SK-N-SH (cell line): ENCODE data around the gene OSBPL10. TPM values are rescaled to one million over a fixed set of nuclear protein-coding genes. Genes with fewer than 3 reads are reported as not detected.

Experiments
- CTCF ChIA-PET: fragments of 300-600, 350-600 bp; formaldehyde crosslinking; extraction: SDS; loops from one replicate; lab custom pipeline; 2021; lab: Yijun Ruan, JAX
- POLR2A ChIA-PET: fragments of 350-600 bp; sonication (Branson Sonifier 250); formaldehyde crosslinking; extraction: SDS; loops from one replicate; lab custom pipeline; 2020; ENCODE audit warnings: antibody characterized with exemption, inconsistent platforms; lab: Yijun Ruan, JAX
- DNase-seq: peaks from one replicate; pipeline ENCODE4 v3.0.0; 2012
- H2AFZ ChIP-seq: fragments of 200-600 bp; sonication (generic); 2 replicates; pipeline ENCODE4 v1.8.1; 2016; ENCODE audit warnings: antibody characterized with exemption, mild to moderate bottlenecking, low read depth
- H3F3A ChIP-seq: fragments of 200-600 bp; sonication (generic); replicated peaks from 2 replicates; pipeline ENCODE3; 2016; ENCODE audit warnings: antibody characterized with exemption, mild to moderate bottlenecking; ENCODE audit not compliant: insufficient read depth
- H3K27ac ChIP-seq, 2 experiments: fragments of 200-500 bp in 1 of 2; fragments of 200-600 bp in 1 of 2; sonication (Bioruptor generic) in 1 of 2; sonication (generic), shearing (Covaris generic) in 1 of 2; 2 replicates each; pipeline versions ENCODE4 v1.5.1 to v1.6.1; 2014 to 2016; ENCODE audit warnings: low read depth in 2 of 2, inconsistent platforms in 1 of 2, low read length in 1 of 2, mild to moderate bottlenecking in 1 of 2, mixed read lengths in 1 of 2
- H3K27me3 ChIP-seq: fragments of 200-600 bp; sonication (generic), shearing (Covaris generic); 2 replicates; pipeline ENCODE4 v1.6.1; 2016; ENCODE audit warnings: mixed run types; ENCODE audit not compliant: insufficient read depth
- H3K36me3 ChIP-seq, 2 experiments: fragments of 200-500 bp in 1 of 2; fragments of 200-600 bp in 1 of 2; sonication (Bioruptor generic) in 1 of 2; sonication (generic) in 1 of 2; replicated peaks in 1 of 2; 2 replicates each; pipeline versions ENCODE3 to v1.5.1; 2014 to 2016; ENCODE audit warnings: low read length in 1 of 2, mild to moderate bottlenecking in 1 of 2; ENCODE audit not compliant: insufficient read depth in 2 of 2, control insufficient read depth in 1 of 2
- H3K4me1 ChIP-seq, 2 experiments: fragments of 200-500 bp in 1 of 2; fragments of 200-600 bp in 1 of 2; sonication (Bioruptor generic) in 1 of 2; sonication (generic), shearing (Covaris generic) in 1 of 2; 2 replicates each; pipeline versions ENCODE4 v1.5.1 to v1.6.1; 2014 to 2016; ENCODE audit warnings: low read depth in 1 of 2, low read length in 1 of 2, mixed run types in 1 of 2; ENCODE audit not compliant: insufficient read depth in 2 of 2, control insufficient read depth in 1 of 2
- H3K4me2 ChIP-seq: fragments of 200-600 bp; sonication (generic), shearing (Covaris generic); 2 replicates; pipeline ENCODE4 v1.6.1; 2017; ENCODE audit warnings: mixed run types
- H3K4me3 ChIP-seq, 2 experiments: fragments of 200-500 bp in 1 of 2; fragments of 200-600 bp in 1 of 2; sonication (Bioruptor generic) in 1 of 2; sonication (generic), shearing (Covaris generic) in 1 of 2; 2 replicates each; pipeline versions ENCODE4 v1.5.1 to v1.8.1; 2014 to 2016; ENCODE audit warnings: low read depth in 2 of 2, inconsistent platforms in 1 of 2, low read length in 1 of 2, mild to moderate bottlenecking in 1 of 2, mixed read lengths in 1 of 2, moderate library complexity in 1 of 2
- H3K79me2 ChIP-seq: fragments of 200-600 bp; sonication (generic); 2 replicates; pipeline ENCODE4 v1.8.1; 2017; ENCODE audit warnings: mild to moderate bottlenecking; ENCODE audit not compliant: insufficient read depth
- H3K9ac ChIP-seq: fragments of 200-600 bp; sonication (generic); 2 replicates; pipeline ENCODE4 v1.6.1; 2017; ENCODE audit warnings: mixed run types
- H3K9me2 ChIP-seq: fragments of 200-600 bp; sonication (generic); 2 replicates; pipeline ENCODE4 v1.6.1; 2017; ENCODE audit warnings: mixed run types
- H3K9me3 ChIP-seq: fragments of 200-600 bp; sonication (generic); 2 replicates; pipeline ENCODE4 v1.6.1; 2017; ENCODE audit warnings: mixed run types, mild to moderate bottlenecking, moderate library complexity
- H4K20me1 ChIP-seq: fragments of 200-600 bp; sonication (generic); 2 replicates; pipeline ENCODE4 v1.6.1; 2017; ENCODE audit warnings: mild to moderate bottlenecking, mixed run types; ENCODE audit not compliant: insufficient read depth
- CHD2 ChIP-seq: fragments of 150-350 bp; IDR thresholded peaks from 2 replicates; pipeline ENCODE4 v1.6.1; 2018; ENCODE audit warnings: low read length; ENCODE audit not compliant: partially characterized antibody
- CTCF ChIP-seq: fragments of 200-600 bp; sonication (generic); IDR thresholded peaks from 2 replicates; pipeline ENCODE4 v1.6.1; 2017; ENCODE audit warnings: antibody characterized with exemption, mild to moderate bottlenecking, moderate library complexity
- EP300 ChIP-seq, 2 experiments: IDR thresholded peaks; 2 replicates each; pipeline versions ENCODE4 v1.4.0 to v1.6.1; 2012; ENCODE audit warnings: borderline replicate concordance in 1 of 2, low read depth in 1 of 2, low read length in 1 of 2
- FOXM1 ChIP-seq: IDR thresholded peaks from 2 replicates; pipeline ENCODE4 v1.4.0; 2012; ENCODE audit warnings: low read depth, mild to moderate bottlenecking
- GABPA ChIP-seq: IDR thresholded peaks from 2 replicates; pipeline ENCODE4 v1.4.0; 2012; ENCODE audit warnings: low read depth, mild to moderate bottlenecking
- IRF3 ChIP-seq: fragments of 150-350 bp; IDR thresholded peaks from 2 replicates; pipeline ENCODE4 v1.6.1; 2016; ENCODE audit warnings: mild to moderate bottlenecking, low read depth, low read length
- NFIC ChIP-seq: IDR thresholded peaks from 2 replicates; pipeline ENCODE4 v1.4.0; 2012; ENCODE audit warnings: borderline replicate concordance
- NRF1 ChIP-seq: IDR thresholded peaks from 2 replicates; pipeline ENCODE4 v1.6.1; 2012; ENCODE audit warnings: low read depth, mild to moderate bottlenecking, low read length
- RAD21 ChIP-seq: IDR thresholded peaks from 2 replicates; pipeline ENCODE4 v1.6.1; 2012; ENCODE audit warnings: mild to moderate bottlenecking, low read length
- RCOR1 ChIP-seq: fragments of 150-350 bp; IDR thresholded peaks from 2 replicates; pipeline ENCODE4 v1.6.1; 2017; ENCODE audit warnings: antibody characterized with exemption, low read length
- TCF12 ChIP-seq: IDR thresholded peaks from 2 replicates; pipeline ENCODE4 v1.4.0; 2012
- TEAD4 ChIP-seq: IDR thresholded peaks from 2 replicates; pipeline ENCODE4 v1.4.0; 2012; ENCODE audit warnings: mild to moderate bottlenecking, borderline replicate concordance; ENCODE audit not compliant: insufficient read depth
- YY1 ChIP-seq: IDR thresholded peaks from 2 replicates; pipeline ENCODE4 v1.4.0; 2012; ENCODE audit warnings: low read depth, mild to moderate bottlenecking
- WGBS: methylation state at CpG from one replicate; pipeline ENCODE4 v1.1.6; 2017; ENCODE audit warnings: low lambda C conversion rate; 5-methylcytosine and 5-hydroxymethylcytosine counted together
- polyA plus RNA-seq, 3 experiments: library from polyadenylated mRNA; depleted of rRNA; stranded (reverse); fragments of >200 nt; gene quantifications; 2 replicates each; pipeline ENCODE4 v1.2.3, GENCODE V29; 2012
- TF ChIP-seq, protein P1 (sequence below): IDR thresholded peaks from 2 replicates; pipeline ENCODE4; 2012

Gene OSBPL10
- polyA plus RNA-seq, 1 of the 3 experiments (the other 2 are of a cell fraction): 0.12 TPM

GRCh38 chr3:31895471-31895870 lies 85.6 kb downstream of the OSBPL10 start (continued):
- TF ChIP-seq IRF3 (no peak), RCOR1 (no peak), CHD2 (no peak), TCF12 (no peak)

- no peaks in the 10 kb centered on the region for H3K79me2 ChIP-seq
- H4K20me1 ChIP-seq: no peaks in the 10 kb centered on the region
- 68% methylated on average over 4 of the region's 4 CpGs for WGBS
- TF ChIP-seq NFIC (no peak), GABPA (no peak), NRF1 (no peak), TEAD4 (no peak), YY1 (no peak), EP300 (IDR thresholded peaks at IDR 0.05; ENCODE audit: borderline replicate concordance in 1 of 2, low read depth in 1 of 2, low read length in 1 of 2) (no peak), FOXM1 (no peak), CTCF (no peak), RAD21 (no peak)
- TF ChIP-seq, protein P1, sequence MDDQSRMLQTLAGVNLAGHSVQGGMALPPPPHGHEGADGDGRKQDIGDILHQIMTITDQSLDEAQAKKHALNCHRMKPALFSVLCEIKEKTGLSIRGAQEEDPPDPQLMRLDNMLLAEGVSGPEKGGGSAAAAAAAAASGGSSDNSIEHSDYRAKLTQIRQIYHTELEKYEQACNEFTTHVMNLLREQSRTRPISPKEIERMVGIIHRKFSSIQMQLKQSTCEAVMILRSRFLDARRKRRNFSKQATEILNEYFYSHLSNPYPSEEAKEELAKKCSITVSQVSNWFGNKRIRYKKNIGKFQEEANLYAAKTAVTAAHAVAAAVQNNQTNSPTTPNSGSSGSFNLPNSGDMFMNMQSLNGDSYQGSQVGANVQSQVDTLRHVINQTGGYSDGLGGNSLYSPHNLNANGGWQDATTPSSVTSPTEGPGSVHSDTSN: no peak
- no peak overlapping the region for H3K27ac ChIP-seq
- H3K4me2 ChIP-seq: no peak overlapping the region
- no peak overlapping the region for H3K9ac ChIP-seq
- no peak overlapping the region for H2AFZ ChIP-seq
- H3K4me1 ChIP-seq: no peaks in the 10 kb centered on the region; a peak in 1 of 4 replicates
- H3K4me3 ChIP-seq: no peak overlapping the region
- no peaks in the 10 kb centered on the region for H3F3A ChIP-seq
- ChIA-PET POLR2A (no interaction called here), CTCF (no interaction called here)
- no peak for DNase-seq
- no peaks in the 10 kb centered on the region for H3K36me3 ChIP-seq
- no peaks in the 10 kb centered on the region for H3K9me2 ChIP-seq
- no peaks in the 10 kb centered on the region for H3K27me3 ChIP-seq
- H3K9me3 ChIP-seq: no peaks in the 10 kb centered on the region
Observed at GRCh38 chr3:31892916-31893573, 88.0 kb downstream of the OSBPL10 start.
